Measurements from ENCODE around the gene ARPC1A. TPM values are rescaled to one million over a fixed set of nuclear protein-coding genes. Genes with fewer than 3 reads are reported as not detected.
"Not testable (repeated sequence)": the region's sequence is repeated elsewhere in the genome, so short reads cannot be mapped to it uniquely, and the experiment has no call there.

The ARPC1A gene
- total RNA-seq, 1 donor from 2014 or later: 140 TPM

DNA sequence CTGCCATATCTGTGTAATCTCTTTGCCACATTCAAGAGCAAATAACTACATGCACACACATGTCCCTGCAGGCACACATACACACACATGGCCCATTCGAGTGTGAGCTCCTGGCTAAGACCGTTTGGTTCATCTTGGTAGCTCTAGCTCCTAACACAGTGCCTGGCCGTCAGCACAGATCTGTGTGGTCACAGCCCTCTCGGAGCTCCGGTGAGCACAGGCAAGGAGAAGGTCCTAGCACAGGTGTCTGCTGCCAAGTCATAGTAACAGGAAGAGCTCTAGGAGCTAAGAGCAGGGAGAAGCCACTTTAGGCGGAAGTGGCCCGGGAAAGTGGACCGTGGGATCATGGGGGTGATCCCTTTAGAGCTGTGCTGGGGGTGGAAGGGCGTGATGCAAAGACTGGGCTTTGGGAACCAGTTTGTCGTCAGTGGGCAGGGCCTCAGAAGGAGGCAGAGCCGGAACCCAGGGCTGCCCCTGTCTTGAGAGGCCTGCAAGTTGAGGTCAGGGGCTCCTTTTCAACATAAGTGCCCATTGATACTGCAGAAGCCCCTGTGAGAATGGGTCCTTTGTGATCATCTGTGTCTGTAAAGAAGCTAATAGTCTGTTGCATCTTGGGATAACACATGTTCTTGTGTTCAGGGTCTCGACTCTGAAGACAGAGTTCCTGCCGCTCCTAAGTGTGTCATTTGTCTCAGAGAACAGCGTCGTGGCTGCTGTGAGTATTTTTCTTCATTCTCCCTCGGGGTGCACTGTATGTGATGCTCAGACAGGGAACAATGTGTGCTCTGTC lies 32.2 kb downstream of the ARPC1A start:
- Mint-ChIP-seq H3K27ac (no peak overlapping the region), H3K4me3 (ENCODE audit: low read depth) (no peak overlapping the region), H3K27me3 (no peaks in the 10 kb centered on the region), H3K9me3 (ENCODE audit: low read depth) (no peaks in the 10 kb centered on the region), H3K4me1 (ENCODE audit: low read depth) (no peaks in the 10 kb centered on the region), H3K36me3 (ENCODE audit: insufficient read depth) (peaks cover 27% of the 10 kb centered on the region)
- TF ChIP-seq, protein P1, sequence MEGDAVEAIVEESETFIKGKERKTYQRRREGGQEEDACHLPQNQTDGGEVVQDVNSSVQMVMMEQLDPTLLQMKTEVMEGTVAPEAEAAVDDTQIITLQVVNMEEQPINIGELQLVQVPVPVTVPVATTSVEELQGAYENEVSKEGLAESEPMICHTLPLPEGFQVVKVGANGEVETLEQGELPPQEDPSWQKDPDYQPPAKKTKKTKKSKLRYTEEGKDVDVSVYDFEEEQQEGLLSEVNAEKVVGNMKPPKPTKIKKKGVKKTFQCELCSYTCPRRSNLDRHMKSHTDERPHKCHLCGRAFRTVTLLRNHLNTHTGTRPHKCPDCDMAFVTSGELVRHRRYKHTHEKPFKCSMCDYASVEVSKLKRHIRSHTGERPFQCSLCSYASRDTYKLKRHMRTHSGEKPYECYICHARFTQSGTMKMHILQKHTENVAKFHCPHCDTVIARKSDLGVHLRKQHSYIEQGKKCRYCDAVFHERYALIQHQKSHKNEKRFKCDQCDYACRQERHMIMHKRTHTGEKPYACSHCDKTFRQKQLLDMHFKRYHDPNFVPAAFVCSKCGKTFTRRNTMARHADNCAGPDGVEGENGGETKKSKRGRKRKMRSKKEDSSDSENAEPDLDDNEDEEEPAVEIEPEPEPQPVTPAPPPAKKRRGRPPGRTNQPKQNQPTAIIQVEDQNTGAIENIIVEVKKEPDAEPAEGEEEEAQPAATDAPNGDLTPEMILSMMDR (IDR thresholded peaks at IDR 0.05; ENCODE audit: unreplicated experiment): no peak
- DNase-seq (ENCODE audit: low spot score, unreplicated experiment): no peak

DNA sequence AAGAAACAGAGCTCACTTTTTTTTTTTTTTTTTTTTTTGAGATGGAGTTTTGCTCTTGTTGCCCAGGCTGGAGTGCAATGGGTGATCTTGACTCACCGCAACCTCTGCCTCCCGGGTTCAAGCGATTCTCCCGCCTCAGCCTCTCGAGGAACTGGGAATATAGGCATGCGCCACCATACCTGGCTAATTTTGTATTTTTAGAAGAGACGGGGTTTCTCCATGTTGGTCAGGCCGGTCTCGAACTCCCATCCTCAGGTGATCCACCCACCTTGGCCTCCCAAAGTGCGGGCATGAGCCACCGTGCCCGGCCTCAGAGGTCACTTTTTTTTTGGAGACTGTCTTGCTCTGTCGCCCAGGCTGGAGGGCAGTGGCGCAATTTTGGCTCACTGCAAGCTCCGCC lies 32.8 kb downstream of the ARPC1A start:
- H3K4me1 Mint-ChIP-seq (ENCODE audit: low read depth): not testable (repeated sequence)

DNA sequence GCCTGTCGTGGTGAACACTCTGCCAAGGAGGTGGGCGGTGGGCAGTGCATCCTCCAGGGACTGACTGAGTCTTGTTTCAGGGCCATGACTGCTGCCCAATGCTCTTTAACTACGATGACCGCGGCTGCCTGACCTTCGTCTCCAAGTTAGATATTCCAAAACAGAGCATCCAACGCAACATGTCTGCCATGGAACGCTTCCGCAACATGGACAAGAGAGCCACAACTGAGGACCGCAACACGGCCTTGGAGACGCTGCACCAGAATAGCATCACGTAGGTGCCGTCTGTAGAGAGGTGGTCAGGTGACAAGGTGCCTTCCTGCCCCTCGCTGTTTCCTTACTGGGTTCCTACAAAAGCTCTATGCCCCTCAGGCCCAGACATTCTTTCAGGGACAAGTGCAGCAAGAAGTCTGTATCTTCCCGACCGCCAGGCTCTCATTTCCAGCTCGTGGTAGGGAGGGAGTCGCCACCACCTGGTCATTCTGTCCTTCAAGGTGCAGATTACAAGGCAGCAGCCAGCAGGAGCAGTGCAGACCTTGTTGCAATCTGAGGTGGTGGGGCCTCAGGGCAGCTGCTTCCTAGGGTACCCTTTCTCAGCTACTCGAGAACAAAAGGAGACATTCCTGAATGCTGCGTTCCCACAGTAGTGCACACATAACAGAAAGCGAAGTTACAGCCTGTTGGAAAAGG lies 33.9 kb downstream of the ARPC1A start:
- DNase-seq (ENCODE audit: low spot score, unreplicated experiment): no peak
- Mint-ChIP-seq H3K27ac (no peak overlapping the region), H3K27me3 (no peaks in the 10 kb centered on the region), H3K4me3 (ENCODE audit: low read depth) (no peak overlapping the region), H3K36me3 (ENCODE audit: insufficient read depth) (peaks cover 26% of the 10 kb centered on the region), H3K4me1 (ENCODE audit: low read depth) (no peaks in the 10 kb centered on the region), H3K9me3 (ENCODE audit: low read depth) (no peaks in the 10 kb centered on the region)
- TF ChIP-seq, protein P1 (IDR thresholded peaks at IDR 0.05; ENCODE audit: unreplicated experiment): no peak

More for the DNA sequence above, 32.8 kb downstream of the ARPC1A start:
- not testable (repeated sequence) for H3K9me3 Mint-ChIP-seq (ENCODE audit: low read depth); H3K27ac Mint-ChIP-seq; DNase-seq (ENCODE audit: low spot score, unreplicated experiment); H3K4me3 Mint-ChIP-seq (ENCODE audit: low read depth); H3K27me3 Mint-ChIP-seq
- peaks cover 27% of the 10 kb centered on the region for H3K36me3 Mint-ChIP-seq (ENCODE audit: insufficient read depth)

DNA sequence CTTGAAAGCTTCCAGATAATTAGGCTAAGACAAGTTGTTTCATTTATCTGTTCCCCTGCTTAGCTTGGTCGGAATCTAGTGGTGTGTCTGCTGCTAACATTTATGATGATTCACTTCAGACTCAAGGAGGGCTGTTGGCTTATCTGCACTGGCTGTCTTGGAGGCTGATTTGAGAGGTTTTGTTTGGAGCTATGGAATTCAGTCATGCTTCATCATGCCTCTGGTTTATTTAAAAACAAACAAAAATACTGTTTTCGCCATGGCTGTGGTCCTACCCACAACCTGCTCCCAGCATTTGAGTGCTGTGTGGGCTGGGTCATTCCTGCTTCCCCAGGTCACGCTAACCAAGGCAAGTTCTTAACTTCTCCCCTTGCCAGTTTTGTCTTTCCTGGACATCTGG lies 37.1 kb downstream of the ARPC1A start:
- H3K36me3 Mint-ChIP-seq (ENCODE audit: insufficient read depth): peaks cover 27% of the 10 kb centered on the region
- H3K27ac Mint-ChIP-seq: no peak overlapping the region

DNA sequence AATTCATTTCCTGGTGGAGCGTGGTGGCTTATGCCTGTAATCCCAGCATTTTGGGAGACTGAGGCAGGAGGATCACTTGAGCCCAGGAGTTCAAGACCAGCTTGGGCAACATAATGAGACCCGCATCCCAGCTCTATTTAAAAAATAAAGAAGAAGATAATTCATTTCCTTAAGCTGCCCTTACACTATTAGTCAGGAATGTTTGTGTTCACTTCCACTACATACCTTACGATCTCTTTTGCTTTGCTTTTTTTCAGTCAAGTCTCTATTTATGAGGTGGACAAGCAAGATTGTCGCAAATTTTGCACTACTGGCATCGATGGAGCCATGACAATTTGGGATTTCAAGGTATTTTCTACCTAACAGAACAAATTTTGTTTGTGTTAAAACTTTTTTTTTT lies 37.6 kb downstream of the ARPC1A start:
- Mint-ChIP-seq H3K9me3 (ENCODE audit: low read depth) (no peaks in the 10 kb centered on the region), H3K4me1 (ENCODE audit: low read depth) (no peaks in the 10 kb centered on the region), H3K36me3 (ENCODE audit: insufficient read depth) (peaks cover 23% of the 10 kb centered on the region), H3K27me3 (no peaks in the 10 kb centered on the region), H3K4me3 (ENCODE audit: low read depth) (no peak overlapping the region), H3K27ac (no peak overlapping the region)
- TF ChIP-seq, protein P1 (IDR thresholded peaks at IDR 0.05; ENCODE audit: unreplicated experiment): no peak
- DNase-seq (ENCODE audit: low spot score, unreplicated experiment): no peak

More for the DNA sequence above, 37.1 kb downstream of the ARPC1A start:
- Mint-ChIP-seq H3K4me3 (ENCODE audit: low read depth) (no peak overlapping the region), H3K27me3 (no peaks in the 10 kb centered on the region), H3K9me3 (ENCODE audit: low read depth) (no peaks in the 10 kb centered on the region), H3K4me1 (ENCODE audit: low read depth) (no peaks in the 10 kb centered on the region)
- TF ChIP-seq, protein P1 (IDR thresholded peaks at IDR 0.05; ENCODE audit: unreplicated experiment): no peak
- no peak for DNase-seq (ENCODE audit: low spot score, unreplicated experiment)

Data from progenitor cell of endocrine pancreas (in vitro differentiated cells).